Measurements from ENCODE around the gene CD9. TPM values are rescaled to one million over a fixed set of nuclear protein-coding genes. Genes with fewer than 3 reads are reported as not detected.

Gene CD9, protein sequence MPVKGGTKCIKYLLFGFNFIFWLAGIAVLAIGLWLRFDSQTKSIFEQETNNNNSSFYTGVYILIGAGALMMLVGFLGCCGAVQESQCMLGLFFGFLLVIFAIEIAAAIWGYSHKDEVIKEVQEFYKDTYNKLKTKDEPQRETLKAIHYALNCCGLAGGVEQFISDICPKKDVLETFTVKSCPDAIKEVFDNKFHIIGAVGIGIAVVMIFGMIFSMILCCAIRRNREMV
- 164 and 168 TPM in 2 replicates for total RNA-seq (2021; fragmentation: NEBNext Ultra II Directional; extraction: Animal tissue kit (Norgen Biotek cat#: 25700))
- polyA plus RNA-seq (2011; rRNA removed): 173 and 319 TPM in 2 replicates
- polyA plus RNA-seq (2011; cell fraction: cytosol; rRNA removed): 270 TPM
- polyA plus RNA-seq (2011; cell fraction: nucleus; rRNA removed): 124 TPM
- 202 to 227 TPM (median 219 TPM) in 4 replicates for polyA plus RNA-seq (2012, experiment 1 of 2)
- 250 TPM for polyA plus RNA-seq (2012, experiment 2 of 2)
- polyA plus RNA-seq (2013, experiment 1 of 2): 461 TPM
- 438 TPM for polyA plus RNA-seq (2013, experiment 2 of 2)
- polyA minus RNA-seq (2011; rRNA and poly(A)+ RNA removed): 187 and 223 TPM in 2 replicates
- 121 TPM for polyA minus RNA-seq (2011; cell fraction: cytosol; rRNA and poly(A)+ RNA removed)
- 81.6 TPM for polyA minus RNA-seq (2011; cell fraction: nucleus; rRNA and poly(A)+ RNA removed)
- long read RNA-seq, experiment 1, transcript CD9-201 (8 exons, 1,218 nt): major isoform, 165 of 244 reads
- long read RNA-seq, experiment 1, partial matches to known transcripts: 39 of 244 reads
- long read RNA-seq, experiment 1, other reads (novel, unspliced or antisense): 33 of 244 reads
- long read RNA-seq, experiment 2, transcript CD9-201 (8 exons, 1,218 nt): major isoform, 247 of 259 reads
- long read RNA-seq, experiment 2, partial matches to known transcripts: 2 of 259 reads
- long read RNA-seq, experiment 2, other reads (novel, unspliced or antisense): 5 of 259 reads

DNA sequence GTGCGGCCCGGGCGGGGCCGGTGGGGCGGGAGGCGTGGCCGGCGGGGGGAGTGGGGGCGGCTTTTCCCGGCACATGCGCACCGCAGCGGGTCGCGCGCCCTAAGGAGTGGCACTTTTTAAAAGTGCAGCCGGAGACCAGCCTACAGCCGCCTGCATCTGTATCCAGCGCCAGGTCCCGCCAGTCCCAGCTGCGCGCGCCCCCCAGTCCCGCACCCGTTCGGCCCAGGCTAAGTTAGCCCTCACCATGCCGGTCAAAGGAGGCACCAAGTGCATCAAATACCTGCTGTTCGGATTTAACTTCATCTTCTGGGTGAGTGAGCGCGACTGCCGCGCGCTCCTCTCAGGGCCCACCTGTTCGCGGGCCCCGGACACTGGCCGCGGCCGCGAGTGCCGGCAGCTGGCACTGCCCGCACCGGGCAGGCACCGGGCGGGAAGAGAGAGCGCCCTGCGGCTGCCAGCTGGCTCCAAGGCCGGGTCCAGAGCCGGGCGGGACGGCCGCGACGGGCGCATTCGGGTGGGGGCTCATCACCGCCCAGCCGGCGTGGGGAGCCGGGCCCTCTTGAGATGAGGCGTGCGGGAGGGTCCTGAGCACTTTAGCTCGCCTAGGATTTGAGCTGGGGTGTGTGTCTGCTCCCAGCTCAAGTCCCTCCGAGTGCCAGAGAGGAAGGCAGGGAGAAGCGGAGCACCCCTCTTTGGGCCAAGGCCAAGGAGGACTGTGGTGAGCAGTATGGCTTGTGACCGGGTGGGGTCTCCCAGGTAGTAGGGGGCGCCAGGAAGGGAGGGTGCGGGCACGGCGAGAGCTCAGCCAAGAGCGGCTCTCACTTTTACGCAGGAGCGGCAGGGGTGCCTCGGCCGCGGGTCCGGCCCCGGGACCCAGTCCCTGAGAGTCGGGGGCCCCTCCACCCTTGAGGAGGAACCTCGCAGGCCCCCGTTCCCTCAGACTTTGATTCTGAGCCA lies at the start of gene CD9:
CD9 (plus strand) TSS at position 145 of the 957 bp plus-strand sequence; CDS start at position 245, 100 bp downstream.
- peaks cover 16 to 56% (median 37%) of the 10 kb centered on the region in 4 experiments for H3K4me1 ChIP-seq (replicated peaks in 1 of 4; ENCODE audit: control insufficient read depth in 3 of 4, insufficient read depth in 4 of 4, low read length in 3 of 4)
- peak within 1 kb of the TSS; percentile 65 to 85 (median 83) for H3K4me3 ChIP-seq (ENCODE audit: extremely low read depth in 1 of 4, insufficient read depth in 2 of 4, low read depth in 3 of 4, low read length in 4 of 4)
- H2BK15ac ChIP-seq (ENCODE audit: low read length): peak within 1 kb of the TSS; percentile 90; the same call in 1 of the 2 replicates
- POLR2A ChIA-PET (ENCODE audit: partially characterized antibody): interaction anchor here (0.8 to 11.6 kb wide), 22 partner anchors 9 to 338 kb away, joined by 3 to 203 read pairs (median 4); no protein-coding TSS in a partner anchor
- no peak within 1 kb of the TSS for H2BK12ac ChIP-seq (ENCODE audit: low read depth, low read length)
- H2AK5ac ChIP-seq (ENCODE audit: low read depth, low read length): no peak within 1 kb of the TSS
- peaks cover 0 to 10% (median 6%) of the 10 kb centered on the region in 4 experiments; a peak in 3 of 7 replicates for H3K27me3 ChIP-seq (replicated peaks in 1 of 4; ENCODE audit: control insufficient read depth in 3 of 4, extremely low read depth in 1 of 4, insufficient read depth in 3 of 4, low read length in 3 of 4)
- peak within 1 kb of the TSS; percentile 57 for H3K4ac ChIP-seq (replicated peaks; ENCODE audit: insufficient read length, low read depth, low read length)
- H3K14ac ChIP-seq (ENCODE audit: insufficient read length): no peak within 1 kb of the TSS
- no peaks in the 10 kb centered on the region for H3K36me3 ChIP-seq (ENCODE audit: control insufficient read depth in 2 of 4, insufficient read depth in 4 of 4, low read length in 3 of 4)
- peak within 1 kb of the TSS; percentile 85 for H4K91ac ChIP-seq (replicated peaks; ENCODE audit: insufficient read length, low read length)
- H3K23me2 ChIP-seq (ENCODE audit: low read depth, low read length): peaks cover 12% of the 10 kb centered on the region; the same call in 1 of the 2 replicates
- peak within 1 kb of the TSS; percentile 37; the same call in 1 of the 2 replicates for H3K27ac ChIP-seq (ENCODE audit: low read depth, low read length)
- peak within 1 kb of the TSS; percentile 49 to 84 (median 56); a peak in 6 of 7 replicates for H3K9ac ChIP-seq (replicated peaks in 1 of 4; ENCODE audit: extremely low read depth in 1 of 4, low read depth in 3 of 4, low read length in 3 of 4)
- H4K8ac ChIP-seq (ENCODE audit: extremely low read depth, insufficient read depth, low read length): no peak within 1 kb of the TSS; the same call in 1 of the 2 replicates
- peak within 1 kb of the TSS; percentile 94 for H3K18ac ChIP-seq (ENCODE audit: extremely low read depth, low read length)
- peaks cover 0 to 2% of the 10 kb centered on the region in 2 experiments for H4K20me1 ChIP-seq (replicated peaks in 1 of 2; ENCODE audit: control insufficient read depth in 1 of 2, insufficient read depth in 2 of 2, low read length in 2 of 2)
- H2AFZ ChIP-seq (ENCODE audit: low read length): peak within 1 kb of the TSS; percentile 14; the same call in 1 of the 2 replicates
- peak within 1 kb of the TSS; percentile 69; the same call in 1 of the 2 replicates for H2BK5ac ChIP-seq (ENCODE audit: low read depth, low read length)
- no peak for FAIRE-seq
- H3K23ac ChIP-seq (ENCODE audit: insufficient read length): no peak within 1 kb of the TSS
- H4K5ac ChIP-seq (ENCODE audit: insufficient read length, low read depth, low read length): peak within 1 kb of the TSS; percentile 37
- peak within 1 kb of the TSS; percentile 41 for H2BK120ac ChIP-seq (replicated peaks; ENCODE audit: low read depth, low read length)
- H3K4me2 ChIP-seq (ENCODE audit: insufficient read depth in 1 of 2, low read depth in 2 of 2, low read length in 2 of 2): peak within 1 kb of the TSS; percentile 92 to 96
- H3K79me1 ChIP-seq (ENCODE audit: low read depth, low read length): peaks cover 14% of the 10 kb centered on the region; the same call in 1 of the 2 replicates
- no peaks in the 10 kb centered on the region for H3K9me3 ChIP-seq (ENCODE audit: insufficient read depth in 2 of 2, low read depth in 1 of 2, low read length in 1 of 2)
- DNase-seq (ENCODE audit: low read depth in 1 of 2, low spot score in 2 of 2): peak in 1 of 2 experiments; percentile 72
- 1% methylated on average over 62 of the region's 81 CpGs; no CpG with 5 or more reads in 1 of the 2 experiments for WGBS, 2 experiments (ENCODE audit: extremely low coverage in 1 of 2, insufficient coverage in 1 of 2, insufficient read length in 1 of 2, insufficient replicate concordance in 2 of 2, low coverage in 1 of 2, low lambda C conversion rate in 2 of 2, missing lambda C conversion rate in 1 of 2)
- H2BK20ac ChIP-seq (ENCODE audit: low read length): no peak within 1 kb of the TSS
- H3K56ac ChIP-seq (replicated peaks; ENCODE audit: insufficient read length, low read depth, low read length): peak within 1 kb of the TSS; percentile 50
- CTCF ChIA-PET (ENCODE audit: partially characterized antibody): interaction anchor here (0.6 to 26.9 kb wide), 15 partner anchors 10 to 213 kb away, joined by 3 to 433 read pairs (median 4); no protein-coding TSS in a partner anchor
- peaks cover 7 to 35% of the 10 kb centered on the region in 2 experiments; a peak in 3 of 4 replicates for H3K79me2 ChIP-seq (ENCODE audit: control insufficient read depth in 1 of 2, insufficient read depth in 2 of 2, low read length in 2 of 2)
- TF ChIP-seq POLR2A (IDR thresholded peaks at IDR 0.05; ENCODE audit: control extremely low read depth in 1 of 2, low read depth in 2 of 2, low read length in 2 of 2) (peak in 1 of 2 experiments; percentile 53; a peak in 1 of 3 replicates), ASH2L (IDR thresholded peaks at IDR 0.05; ENCODE audit: low read length) (peak; percentile 46), TAF1 (IDR thresholded peaks at IDR 0.05; ENCODE audit: low read depth, low read length) (peak; percentile 51), FOSL1 (IDR thresholded peaks at IDR 0.05; ENCODE audit: insufficient read depth, low read depth, low read length) (no peak), BCL11A (IDR thresholded peaks at IDR 0.05; ENCODE audit: low read depth in 2 of 2, low read length in 2 of 2) (no peak), SP1 (IDR thresholded peaks at IDR 0.05; ENCODE audit: low read depth, low read length) (no peak), POU5F1 (IDR thresholded peaks at IDR 0.05; ENCODE audit: low read depth, low read length) (no peak)

Data from H1 (cell line).